GM12874 (cell line): ENCODE measurements around the gene OPCML.

Source experiments
- TF ChIP-seq, protein P1 (sequence below): IDR thresholded peaks from 2 replicates; pipeline ENCODE4 v1.5.1; 2011; ENCODE audit warnings: low read depth, mild to moderate bottlenecking, control low read depth, low read length, moderate library complexity; ENCODE audit not compliant: insufficient read depth

Gene OPCML

DNA sequence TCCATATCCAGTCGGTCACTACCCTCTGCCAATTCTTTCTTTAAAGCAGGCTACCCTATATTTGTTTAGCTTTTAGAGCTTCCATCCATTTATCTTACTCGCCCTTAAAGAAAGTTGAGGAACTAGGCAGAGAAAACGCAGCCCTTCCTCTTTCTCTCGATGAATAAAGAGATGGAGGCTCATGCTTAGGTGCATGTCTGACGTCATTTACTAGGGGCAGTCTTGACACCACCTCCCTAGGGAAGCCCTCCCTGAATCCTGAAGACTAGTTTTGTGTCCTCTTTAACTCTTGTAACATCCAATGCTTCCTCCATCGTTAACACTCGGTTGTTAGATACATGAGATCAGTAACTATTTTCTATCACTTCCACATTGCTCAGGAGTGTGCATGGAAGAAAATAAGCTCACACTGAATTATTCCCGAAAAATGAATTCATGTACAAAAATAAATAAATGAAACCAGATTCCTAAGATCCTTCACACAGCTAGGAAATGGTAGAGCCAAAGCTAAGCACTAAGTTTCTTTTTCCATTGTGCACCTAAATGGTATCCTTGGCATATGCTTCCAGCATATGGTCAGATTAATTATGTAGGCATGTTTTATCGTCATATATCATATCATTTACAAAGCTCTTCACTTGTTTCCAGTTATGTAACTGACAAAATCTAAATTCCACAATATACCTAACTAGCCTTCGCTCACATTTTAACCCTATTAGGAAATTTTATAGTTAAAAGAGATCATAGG is 291.2 kb downstream of the OPCML start:
- TF ChIP-seq, protein P1, sequence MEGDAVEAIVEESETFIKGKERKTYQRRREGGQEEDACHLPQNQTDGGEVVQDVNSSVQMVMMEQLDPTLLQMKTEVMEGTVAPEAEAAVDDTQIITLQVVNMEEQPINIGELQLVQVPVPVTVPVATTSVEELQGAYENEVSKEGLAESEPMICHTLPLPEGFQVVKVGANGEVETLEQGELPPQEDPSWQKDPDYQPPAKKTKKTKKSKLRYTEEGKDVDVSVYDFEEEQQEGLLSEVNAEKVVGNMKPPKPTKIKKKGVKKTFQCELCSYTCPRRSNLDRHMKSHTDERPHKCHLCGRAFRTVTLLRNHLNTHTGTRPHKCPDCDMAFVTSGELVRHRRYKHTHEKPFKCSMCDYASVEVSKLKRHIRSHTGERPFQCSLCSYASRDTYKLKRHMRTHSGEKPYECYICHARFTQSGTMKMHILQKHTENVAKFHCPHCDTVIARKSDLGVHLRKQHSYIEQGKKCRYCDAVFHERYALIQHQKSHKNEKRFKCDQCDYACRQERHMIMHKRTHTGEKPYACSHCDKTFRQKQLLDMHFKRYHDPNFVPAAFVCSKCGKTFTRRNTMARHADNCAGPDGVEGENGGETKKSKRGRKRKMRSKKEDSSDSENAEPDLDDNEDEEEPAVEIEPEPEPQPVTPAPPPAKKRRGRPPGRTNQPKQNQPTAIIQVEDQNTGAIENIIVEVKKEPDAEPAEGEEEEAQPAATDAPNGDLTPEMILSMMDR = no peak

DNA sequence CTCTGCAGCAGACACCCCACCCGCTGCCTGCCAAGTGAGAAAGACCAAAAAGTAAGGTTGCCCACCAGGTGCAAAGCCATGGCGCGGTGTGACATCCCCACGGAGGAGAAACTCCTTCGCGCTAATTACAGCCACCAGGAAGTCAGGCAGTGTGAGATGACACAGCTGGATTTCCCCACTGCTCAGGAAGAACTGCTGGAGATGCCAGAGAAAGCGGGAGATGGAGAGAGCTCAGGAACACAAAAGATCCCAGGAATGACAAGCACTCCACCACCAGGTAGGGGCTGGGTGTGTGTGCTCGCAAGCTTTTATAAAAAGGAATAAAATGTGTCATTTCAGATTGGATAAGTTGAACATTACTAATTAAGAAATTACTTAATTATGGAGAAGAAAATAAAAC is 292.7 kb downstream of the OPCML start:
- TF ChIP-seq, protein P1 = no peak

GRCh38 chr11:133238495-133238894 is 293.8 kb downstream of the OPCML start:
- TF ChIP-seq, protein P1 = no peak

GRCh38 chr11:133238027-133238426 is 294.3 kb downstream of the OPCML start:
- TF ChIP-seq, protein P1 = no peak

GRCh38 chr11:133235381-133235780 is 296.9 kb downstream of the OPCML start:
- TF ChIP-seq, protein P1 = no peak

DNA sequence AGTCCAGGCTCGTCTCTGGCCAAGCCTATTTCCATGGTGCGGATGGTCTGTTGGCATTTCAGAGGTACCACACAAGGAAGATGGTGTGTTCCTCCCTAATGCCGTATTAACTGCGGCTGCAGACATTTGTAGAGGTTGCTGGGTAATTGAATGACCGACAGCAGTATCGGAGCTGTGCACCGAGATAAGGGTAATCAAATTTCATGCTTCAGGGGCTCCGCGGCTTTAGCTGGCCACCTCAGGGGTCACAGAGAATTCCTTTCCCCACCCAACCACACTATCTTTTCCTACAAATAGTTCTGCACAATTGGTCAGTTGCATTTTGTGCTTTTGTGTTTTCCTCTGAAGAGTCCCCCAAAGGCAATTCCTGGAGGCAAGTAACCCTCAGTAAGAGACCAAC is 297.4 kb downstream of the OPCML start:
- TF ChIP-seq, protein P1 = no peak

- TF ChIP-seq, protein P1 = no peak
Observed at GRCh38 chr11:133232665-133233064, 299.6 kb downstream of the OPCML start.
